HG03280 (cell line): ENCODE results near the gene NAPB.
"Not testable (repeated sequence)": the region's sequence is repeated elsewhere in the genome, so short reads cannot be mapped to it uniquely, and the experiment has no call there.

ENCODE experiments used
- ATAC-seq: cut with Tn5 transposase; IDR thresholded peaks from one replicate; pipeline ENCODE4 v1.9.1; 2021; ENCODE audit warnings: mild to moderate bottlenecking, moderate library complexity; ENCODE audit not compliant: unreplicated experiment

The NAPB gene

GRCh38 chr20:23349338-23350195 is 71.7 kb downstream of the NAPB start:
- peak; percentile 39 for ATAC-seq

GRCh38 chr20:23348510-23348909 is 72.8 kb downstream of the NAPB start:
- not testable (repeated sequence) for ATAC-seq

- no peak for ATAC-seq
Observed at GRCh38 chr20:23347791-23348190, 73.5 kb downstream of the NAPB start.

- ATAC-seq = no peak
Observed at GRCh38 chr20:23346002-23346401, 75.3 kb downstream of the NAPB start.

GRCh38 chr20:23344336-23344735 is 77.0 kb downstream of the NAPB start:
- ATAC-seq = no peak

- no peak for ATAC-seq
Observed at GRCh38 chr20:23343590-23343989, 77.7 kb downstream of the NAPB start.

GRCh38 chr20:23341073-23341472 is 80.2 kb downstream of the NAPB start:
- ATAC-seq = no peak

- ATAC-seq = no peak
Observed at GRCh38 chr20:23340524-23340923, 80.8 kb downstream of the NAPB start.

- no peak for ATAC-seq
Observed at GRCh38 chr20:23339986-23340385, 81.3 kb downstream of the NAPB start.

- no peak for ATAC-seq
Observed at GRCh38 chr20:23337312-23337711, 84.0 kb downstream of the NAPB start.

GRCh38 chr20:23336476-23336875 is 84.8 kb downstream of the NAPB start:
- no peak for ATAC-seq

- no peak for ATAC-seq
Observed at GRCh38 chr20:23335521-23335920, 85.8 kb downstream of the NAPB start.

GRCh38 chr20:23334111-23334510 is 87.2 kb downstream of the NAPB start:
- ATAC-seq = no peak

- no peak for ATAC-seq
Observed at GRCh38 chr20:23332467-23332866, 88.8 kb downstream of the NAPB start.

GRCh38 chr20:23331450-23332350 is 89.6 kb downstream of the NAPB start:
- no peak for ATAC-seq

GRCh38 chr20:23327617-23328333 is 93.5 kb downstream of the NAPB start:
- no peak for ATAC-seq

- no peak for ATAC-seq
Observed at GRCh38 chr20:23326774-23327173, 94.5 kb downstream of the NAPB start.

- ATAC-seq = no peak
Observed at GRCh38 chr20:23325107-23325506, 96.2 kb downstream of the NAPB start.
